ENCODE data around the gene TGM2.

TGM2 gene

DNA sequence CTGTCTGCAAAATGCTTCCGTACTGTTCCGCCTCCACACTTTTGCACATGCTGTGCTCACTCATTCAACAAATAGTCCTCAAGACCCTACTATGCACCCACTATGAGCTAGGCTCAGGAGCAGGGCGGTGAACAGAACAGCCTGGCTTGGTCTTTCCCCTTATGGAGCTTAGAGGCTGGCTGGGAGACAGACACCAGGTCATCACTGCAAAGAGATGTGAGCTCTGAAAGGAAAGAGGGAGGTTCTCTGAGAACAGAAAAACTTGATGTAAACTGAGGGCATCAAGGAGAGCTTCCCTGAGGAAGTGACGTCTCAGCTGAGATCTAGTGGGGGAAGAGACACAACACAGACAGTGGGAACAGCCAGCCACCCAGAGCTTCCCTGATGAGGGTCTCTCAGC lies 31.0 kb upstream of the TGM2 start:
- ChIA-PET POLR2A (no interaction called here), CTCF (interaction anchor here (0.7 to 28.8 kb wide), 4 partner anchors 20 to 213 kb away, joined by 3 to 356 read pairs (median 7); no protein-coding TSS in a partner anchor)
- TF ChIP-seq, protein P1, sequence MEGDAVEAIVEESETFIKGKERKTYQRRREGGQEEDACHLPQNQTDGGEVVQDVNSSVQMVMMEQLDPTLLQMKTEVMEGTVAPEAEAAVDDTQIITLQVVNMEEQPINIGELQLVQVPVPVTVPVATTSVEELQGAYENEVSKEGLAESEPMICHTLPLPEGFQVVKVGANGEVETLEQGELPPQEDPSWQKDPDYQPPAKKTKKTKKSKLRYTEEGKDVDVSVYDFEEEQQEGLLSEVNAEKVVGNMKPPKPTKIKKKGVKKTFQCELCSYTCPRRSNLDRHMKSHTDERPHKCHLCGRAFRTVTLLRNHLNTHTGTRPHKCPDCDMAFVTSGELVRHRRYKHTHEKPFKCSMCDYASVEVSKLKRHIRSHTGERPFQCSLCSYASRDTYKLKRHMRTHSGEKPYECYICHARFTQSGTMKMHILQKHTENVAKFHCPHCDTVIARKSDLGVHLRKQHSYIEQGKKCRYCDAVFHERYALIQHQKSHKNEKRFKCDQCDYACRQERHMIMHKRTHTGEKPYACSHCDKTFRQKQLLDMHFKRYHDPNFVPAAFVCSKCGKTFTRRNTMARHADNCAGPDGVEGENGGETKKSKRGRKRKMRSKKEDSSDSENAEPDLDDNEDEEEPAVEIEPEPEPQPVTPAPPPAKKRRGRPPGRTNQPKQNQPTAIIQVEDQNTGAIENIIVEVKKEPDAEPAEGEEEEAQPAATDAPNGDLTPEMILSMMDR (IDR thresholded peaks at IDR 0.05; ENCODE audit: insufficient read depth, low read length, missing control alignments) = no peak
- DNase-seq (ENCODE audit: low read depth, low spot score) = no peak
- no peak overlapping the region for H3K4me3 ChIP-seq (ENCODE audit: low read depth, low read length)

DNA sequence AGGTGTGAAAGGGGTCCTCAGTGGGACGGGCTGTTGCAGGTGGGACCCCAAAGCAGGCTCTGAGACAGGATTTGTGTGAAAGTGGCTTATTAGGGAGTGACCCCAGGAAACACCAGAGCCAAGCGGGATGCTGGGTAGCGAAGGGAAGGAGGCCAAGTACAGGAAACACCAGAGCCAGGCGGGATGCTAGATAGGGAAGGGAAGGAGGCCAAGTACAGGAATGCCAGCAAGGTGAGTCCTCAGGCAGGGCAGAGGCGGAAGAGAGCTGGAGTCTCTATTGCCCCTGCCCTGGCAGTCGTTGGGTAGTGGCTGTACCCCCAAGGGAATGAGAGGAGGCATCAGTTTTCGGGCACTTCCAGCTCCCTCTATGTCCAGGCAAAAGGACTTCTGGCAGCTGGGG lies 30.5 kb upstream of the TGM2 start:
- POLR2A ChIA-PET = interaction anchor here (0.6 kb wide), 1 partner anchor 983 kb away, joined by 3 read pairs; no protein-coding TSS in a partner anchor
- no peak overlapping the region for H3K4me3 ChIP-seq (ENCODE audit: low read depth, low read length)
- CTCF ChIA-PET = interaction anchor here (2.4 to 28.8 kb wide), 3 partner anchors 20 to 122 kb away, joined by 5 to 356 read pairs (median 9); no protein-coding TSS in a partner anchor
- DNase-seq (ENCODE audit: low read depth, low spot score) = no peak
- TF ChIP-seq, protein P1 (IDR thresholded peaks at IDR 0.05; ENCODE audit: insufficient read depth, low read length, missing control alignments) = no peak

DNA sequence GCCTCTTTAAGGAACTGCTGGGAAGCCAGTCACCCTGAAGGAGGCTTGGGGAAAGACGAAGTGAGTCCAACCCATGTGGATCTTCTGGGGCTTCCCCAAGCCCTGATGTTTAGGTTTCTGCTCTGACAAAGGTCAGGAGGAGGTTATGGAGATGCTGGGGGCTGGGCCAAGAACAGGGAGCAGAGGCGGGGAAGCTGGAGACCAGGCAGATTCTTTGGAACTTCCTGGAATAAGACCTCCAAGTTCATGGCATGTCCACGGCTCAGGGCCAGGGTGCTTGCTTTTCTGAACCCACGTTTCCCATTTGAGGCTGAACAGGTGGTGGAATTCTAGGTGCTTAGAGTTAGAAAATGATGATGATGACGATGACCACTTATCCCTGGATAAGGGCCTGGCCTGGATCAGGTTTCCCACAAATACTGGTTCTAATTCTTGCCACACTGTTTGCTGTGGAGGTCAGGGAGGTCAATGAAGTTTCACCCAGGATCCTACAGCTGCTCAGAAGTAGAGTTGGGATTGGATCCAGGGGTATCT lies 30.0 kb upstream of the TGM2 start:
- H3K4me3 ChIP-seq (ENCODE audit: low read depth, low read length) = no peak overlapping the region
- ChIA-PET CTCF (interaction anchor here (0.8 to 28.8 kb wide), 4 partner anchors 19 to 197 kb away, joined by 3 to 356 read pairs (median 7); no protein-coding TSS in a partner anchor), POLR2A (interaction anchor here (0.6 kb wide), 1 partner anchor 983 kb away, joined by 3 read pairs; no protein-coding TSS in a partner anchor)
- TF ChIP-seq, protein P1 (IDR thresholded peaks at IDR 0.05; ENCODE audit: insufficient read depth, low read length, missing control alignments) = no peak
- DNase-seq (ENCODE audit: low read depth, low spot score) = no peak

- CTCF ChIA-PET = interaction anchor here (0.8 to 28.8 kb wide), 4 partner anchors 8 to 136 kb away, joined by 3 to 356 read pairs (median 13); no protein-coding TSS in a partner anchor
- POLR2A ChIA-PET = no interaction called here
- TF ChIP-seq, protein P1 (IDR thresholded peaks at IDR 0.05; ENCODE audit: insufficient read depth, low read length, missing control alignments) = no peak
- no peak overlapping the region for H3K4me3 ChIP-seq (ENCODE audit: low read depth, low read length)
- DNase-seq (ENCODE audit: low read depth, low spot score) = no peak
These were observed 28.6 kb upstream of the TGM2 start for GRCh38 chr20:38193586-38194105.

DNA sequence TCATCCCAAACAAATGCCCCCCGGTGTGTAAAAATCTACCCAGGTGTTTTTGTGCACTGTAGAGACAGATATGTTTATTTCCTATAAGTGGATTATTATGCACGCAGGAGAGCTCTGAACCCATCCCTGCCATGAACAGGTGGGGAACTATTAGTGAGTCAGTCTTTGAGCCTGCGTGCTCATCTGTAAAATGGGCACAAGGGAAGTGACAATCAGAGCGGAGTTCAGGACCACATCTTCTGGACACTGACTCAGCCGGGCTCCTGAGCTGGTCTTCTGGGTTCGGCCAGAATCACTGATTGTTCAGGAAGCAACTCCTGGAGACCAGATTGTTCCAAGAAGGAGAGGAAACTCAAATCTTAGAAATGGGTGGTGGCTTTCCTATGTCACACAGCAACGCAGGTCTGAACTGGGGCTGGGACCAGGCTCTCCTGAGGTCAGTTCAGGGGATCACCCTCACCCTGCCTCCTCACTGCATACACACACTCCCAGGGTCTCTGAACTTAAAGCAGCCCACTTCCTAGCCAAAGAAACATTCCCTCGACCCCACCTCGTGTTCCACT lies 27.3 kb upstream of the TGM2 start:
- ChIA-PET POLR2A (no interaction called here), CTCF (interaction anchor here (1.3 to 28.8 kb wide), 3 partner anchors 10 to 135 kb away, joined by 5 to 356 read pairs (median 17); no protein-coding TSS in a partner anchor)

More for the DNA sequence above, 27.3 kb upstream of the TGM2 start:
- H3K4me3 ChIP-seq (ENCODE audit: low read depth, low read length) = no peak overlapping the region
- no peak for DNase-seq (ENCODE audit: low read depth, low spot score)
- TF ChIP-seq, protein P1 (IDR thresholded peaks at IDR 0.05; ENCODE audit: insufficient read depth, low read length, missing control alignments) = no peak
